MM.1S (cell line): ENCODE measurements around the gene F2.

ENCODE experiments used
- CTCF ChIP-seq: fragments of 300-600 bp; sonication (generic); IDR thresholded peaks from 2 replicates; pipeline ENCODE4 v1.5.1; 2016; ENCODE audit warnings: antibody characterized with exemption, low read length, mixed read lengths
- EZH2 ChIP-seq: fragments of 300-600 bp; sonication (generic); optimal IDR thresholded peaks from 2 replicates; pipeline ENCODE3; 2017; ENCODE audit warnings: low read depth, mild to moderate bottlenecking, antibody characterized with exemption, low read length, mixed read lengths
- EZH2phosphoT487 ChIP-seq: fragments of 300-600 bp; sonication (generic); IDR thresholded peaks from 2 replicates; pipeline ENCODE4 v1.6.1; 2018; ENCODE audit warnings: antibody characterized with exemption, low read length

- no peak for TF ChIP-seq CTCF
- no peak for TF ChIP-seq EZH2
- TF ChIP-seq EZH2phosphoT487 = no peak
These were observed 43.6 kb upstream of the F2 start for GRCh38 chr11:46675288-46675851.
